ENCODE results near the gene GPR176. TPM values are rescaled to one million over a fixed set of nuclear protein-coding genes. Genes with fewer than 3 reads are reported as not detected.
"Not testable (repeated sequence)": the region's sequence is repeated elsewhere in the genome, so short reads cannot be mapped to it uniquely, and the experiment has no call there.

GPR176 gene
- total RNA-seq, 1 donor from 2014 or later, result 15.9 TPM

- Mint-ChIP-seq H3K27ac (ENCODE audit: unreplicated experiment) (no peak overlapping the region), H3K27me3 (ENCODE audit: unreplicated experiment) (no peaks in the 10 kb centered on the region), H3K4me1 (ENCODE audit: low read depth, unreplicated experiment) (peaks cover 6% of the 10 kb centered on the region), H3K9me3 (ENCODE audit: unreplicated experiment) (peaks cover 5% of the 10 kb centered on the region), H3K36me3 (ENCODE audit: unreplicated experiment) (peaks cover 5% of the 10 kb centered on the region), H3K4me3 (ENCODE audit: unreplicated experiment) (no peak overlapping the region)
- no peak for DNase-seq
- TF ChIP-seq, protein P1, sequence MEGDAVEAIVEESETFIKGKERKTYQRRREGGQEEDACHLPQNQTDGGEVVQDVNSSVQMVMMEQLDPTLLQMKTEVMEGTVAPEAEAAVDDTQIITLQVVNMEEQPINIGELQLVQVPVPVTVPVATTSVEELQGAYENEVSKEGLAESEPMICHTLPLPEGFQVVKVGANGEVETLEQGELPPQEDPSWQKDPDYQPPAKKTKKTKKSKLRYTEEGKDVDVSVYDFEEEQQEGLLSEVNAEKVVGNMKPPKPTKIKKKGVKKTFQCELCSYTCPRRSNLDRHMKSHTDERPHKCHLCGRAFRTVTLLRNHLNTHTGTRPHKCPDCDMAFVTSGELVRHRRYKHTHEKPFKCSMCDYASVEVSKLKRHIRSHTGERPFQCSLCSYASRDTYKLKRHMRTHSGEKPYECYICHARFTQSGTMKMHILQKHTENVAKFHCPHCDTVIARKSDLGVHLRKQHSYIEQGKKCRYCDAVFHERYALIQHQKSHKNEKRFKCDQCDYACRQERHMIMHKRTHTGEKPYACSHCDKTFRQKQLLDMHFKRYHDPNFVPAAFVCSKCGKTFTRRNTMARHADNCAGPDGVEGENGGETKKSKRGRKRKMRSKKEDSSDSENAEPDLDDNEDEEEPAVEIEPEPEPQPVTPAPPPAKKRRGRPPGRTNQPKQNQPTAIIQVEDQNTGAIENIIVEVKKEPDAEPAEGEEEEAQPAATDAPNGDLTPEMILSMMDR (IDR thresholded peaks at IDR 0.05; ENCODE audit: partially characterized antibody, unreplicated experiment), result no peak
Observed at GRCh38 chr15:39896846-39897245, 23.2 kb downstream of the GPR176 start.

DNA sequence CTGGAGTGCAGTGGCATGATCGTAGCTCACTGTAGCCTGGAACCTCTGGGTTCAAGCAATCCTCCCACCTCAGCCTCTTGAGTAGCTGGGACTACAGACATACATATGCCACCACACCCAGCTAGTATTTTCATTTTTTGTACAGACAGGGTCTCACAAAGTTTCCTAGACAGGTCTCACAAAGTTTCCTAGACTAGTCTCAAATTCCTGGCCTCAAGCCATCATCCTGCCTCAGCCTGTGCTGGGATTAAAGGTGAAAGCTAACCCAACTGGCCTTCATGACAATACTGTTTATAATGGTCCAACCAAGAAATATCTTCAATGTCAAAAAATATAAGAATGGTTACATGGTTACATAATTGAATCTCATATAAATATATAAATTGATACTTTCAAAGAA is 24.0 kb downstream of the GPR176 start:
- H3K27me3 Mint-ChIP-seq (ENCODE audit: unreplicated experiment), result no peaks in the 10 kb centered on the region
- peaks cover 5% of the 10 kb centered on the region for H3K36me3 Mint-ChIP-seq (ENCODE audit: unreplicated experiment)
- DNase-seq, result no peak
- TF ChIP-seq, protein P1 (IDR thresholded peaks at IDR 0.05; ENCODE audit: partially characterized antibody, unreplicated experiment), result no peak
- H3K4me3 Mint-ChIP-seq (ENCODE audit: unreplicated experiment), result no peak overlapping the region
- peaks cover 5% of the 10 kb centered on the region for H3K9me3 Mint-ChIP-seq (ENCODE audit: unreplicated experiment)
- peaks cover 6% of the 10 kb centered on the region for H3K4me1 Mint-ChIP-seq (ENCODE audit: low read depth, unreplicated experiment)
- no peak overlapping the region for H3K27ac Mint-ChIP-seq (ENCODE audit: unreplicated experiment)

DNA sequence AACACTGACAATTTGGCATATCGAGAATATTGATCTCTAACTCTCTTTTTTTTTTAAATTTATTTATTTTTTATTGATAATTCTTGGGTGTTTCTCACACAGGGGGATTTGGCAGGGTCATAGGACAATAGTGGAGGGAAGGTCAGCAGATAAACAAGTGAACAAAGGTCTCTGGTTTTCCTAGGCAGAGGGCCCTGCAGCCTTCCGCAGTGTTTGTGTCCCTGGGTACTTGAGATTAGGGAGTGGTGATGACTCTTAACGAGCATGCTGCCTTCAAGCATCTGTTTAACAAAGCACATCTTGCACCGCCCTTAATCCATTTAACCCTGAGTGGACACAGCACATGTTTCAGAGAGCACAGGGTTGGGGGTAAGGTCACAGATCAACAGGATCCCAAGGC is 27.0 kb downstream of the GPR176 start:
- H3K4me1 Mint-ChIP-seq (ENCODE audit: low read depth, unreplicated experiment); H3K36me3 Mint-ChIP-seq (ENCODE audit: unreplicated experiment); H3K27ac Mint-ChIP-seq (ENCODE audit: unreplicated experiment); H3K9me3 Mint-ChIP-seq (ENCODE audit: unreplicated experiment); H3K27me3 Mint-ChIP-seq (ENCODE audit: unreplicated experiment); H3K4me3 Mint-ChIP-seq (ENCODE audit: unreplicated experiment); DNase-seq: not testable (repeated sequence)

DNA sequence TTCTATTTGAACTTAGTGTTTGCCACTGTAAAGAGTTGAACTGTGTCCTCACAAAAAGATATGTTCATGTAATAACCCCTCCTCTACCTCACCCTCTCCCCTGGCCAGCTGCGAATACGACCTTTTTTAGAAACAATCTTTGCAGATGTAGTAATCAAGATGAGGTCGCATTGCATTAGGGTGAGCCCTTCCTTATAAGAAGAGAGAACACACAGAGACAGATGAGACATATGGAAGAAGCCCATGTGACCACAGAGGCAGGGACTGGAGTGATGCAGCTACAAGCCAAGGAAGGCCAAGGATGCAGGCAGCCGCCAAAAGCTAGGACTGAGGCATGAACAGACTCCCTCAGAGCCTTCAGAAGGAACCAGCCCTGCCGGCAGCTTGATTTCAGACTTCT is 27.6 kb downstream of the GPR176 start:
- TF ChIP-seq, protein P1 (IDR thresholded peaks at IDR 0.05; ENCODE audit: partially characterized antibody, unreplicated experiment), result no peak
- H3K4me3 Mint-ChIP-seq (ENCODE audit: unreplicated experiment), result no peak overlapping the region
- peaks cover 5% of the 10 kb centered on the region for H3K9me3 Mint-ChIP-seq (ENCODE audit: unreplicated experiment)
- DNase-seq, result no peak
- peaks cover 3% of the 10 kb centered on the region for H3K4me1 Mint-ChIP-seq (ENCODE audit: low read depth, unreplicated experiment)
- H3K36me3 Mint-ChIP-seq (ENCODE audit: unreplicated experiment), result peaks cover 5% of the 10 kb centered on the region
- H3K27ac Mint-ChIP-seq (ENCODE audit: unreplicated experiment), result peak overlapping the region; percentile 48
- no peaks in the 10 kb centered on the region for H3K27me3 Mint-ChIP-seq (ENCODE audit: unreplicated experiment)

GRCh38 chr15:39890621-39891020 is 29.4 kb downstream of the GPR176 start:
- Mint-ChIP-seq H3K9me3 (ENCODE audit: unreplicated experiment) (peaks cover 3% of the 10 kb centered on the region), H3K4me1 (ENCODE audit: low read depth, unreplicated experiment) (no peaks in the 10 kb centered on the region), H3K36me3 (ENCODE audit: unreplicated experiment) (peaks cover 5% of the 10 kb centered on the region), H3K4me3 (ENCODE audit: unreplicated experiment) (no peak overlapping the region), H3K27me3 (ENCODE audit: unreplicated experiment) (no peaks in the 10 kb centered on the region), H3K27ac (ENCODE audit: unreplicated experiment) (no peak overlapping the region)
- TF ChIP-seq, protein P1 (IDR thresholded peaks at IDR 0.05; ENCODE audit: partially characterized antibody, unreplicated experiment), result no peak
- no peak for DNase-seq

GRCh38 chr15:39889601-39890000 is 30.5 kb downstream of the GPR176 start:
- TF ChIP-seq, protein P1 (IDR thresholded peaks at IDR 0.05; ENCODE audit: partially characterized antibody, unreplicated experiment), result no peak
- Mint-ChIP-seq H3K36me3 (ENCODE audit: unreplicated experiment) (no peaks in the 10 kb centered on the region), H3K4me3 (ENCODE audit: unreplicated experiment) (no peak overlapping the region), H3K27me3 (ENCODE audit: unreplicated experiment) (no peaks in the 10 kb centered on the region), H3K27ac (ENCODE audit: unreplicated experiment) (no peak overlapping the region), H3K9me3 (ENCODE audit: unreplicated experiment) (no peaks in the 10 kb centered on the region), H3K4me1 (ENCODE audit: low read depth, unreplicated experiment) (no peaks in the 10 kb centered on the region)
- no peak for DNase-seq

All from glutamatergic neuron (in vitro differentiated cells).